ENCODE results near the gene GLI3.

GLI3 gene

DNA sequence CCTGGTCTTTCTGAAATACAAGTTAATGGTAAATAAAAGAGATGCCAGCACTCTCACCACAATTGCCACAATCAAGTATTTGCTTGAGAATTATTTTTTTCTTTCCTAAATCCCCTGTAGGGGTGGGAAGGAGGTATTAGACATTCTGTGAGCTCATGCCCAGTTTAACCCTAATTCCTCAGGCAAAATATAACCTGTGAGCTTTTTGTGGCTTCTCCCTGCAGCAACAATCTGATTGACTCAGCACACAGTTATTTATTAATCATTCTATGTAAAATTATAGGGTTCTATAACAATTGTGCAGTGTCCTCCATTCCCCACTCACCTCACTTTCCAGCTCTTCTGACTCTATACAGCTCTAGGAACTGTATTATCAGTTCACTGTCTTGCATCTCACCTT, 66.3 kb downstream of the GLI3 start:
- peak; percentile 80 for DNase-seq (ENCODE audit: low read depth)
- H3K4me3 ChIP-seq (ENCODE audit: low read length) = no peak overlapping the region
- TF ChIP-seq, protein P1, sequence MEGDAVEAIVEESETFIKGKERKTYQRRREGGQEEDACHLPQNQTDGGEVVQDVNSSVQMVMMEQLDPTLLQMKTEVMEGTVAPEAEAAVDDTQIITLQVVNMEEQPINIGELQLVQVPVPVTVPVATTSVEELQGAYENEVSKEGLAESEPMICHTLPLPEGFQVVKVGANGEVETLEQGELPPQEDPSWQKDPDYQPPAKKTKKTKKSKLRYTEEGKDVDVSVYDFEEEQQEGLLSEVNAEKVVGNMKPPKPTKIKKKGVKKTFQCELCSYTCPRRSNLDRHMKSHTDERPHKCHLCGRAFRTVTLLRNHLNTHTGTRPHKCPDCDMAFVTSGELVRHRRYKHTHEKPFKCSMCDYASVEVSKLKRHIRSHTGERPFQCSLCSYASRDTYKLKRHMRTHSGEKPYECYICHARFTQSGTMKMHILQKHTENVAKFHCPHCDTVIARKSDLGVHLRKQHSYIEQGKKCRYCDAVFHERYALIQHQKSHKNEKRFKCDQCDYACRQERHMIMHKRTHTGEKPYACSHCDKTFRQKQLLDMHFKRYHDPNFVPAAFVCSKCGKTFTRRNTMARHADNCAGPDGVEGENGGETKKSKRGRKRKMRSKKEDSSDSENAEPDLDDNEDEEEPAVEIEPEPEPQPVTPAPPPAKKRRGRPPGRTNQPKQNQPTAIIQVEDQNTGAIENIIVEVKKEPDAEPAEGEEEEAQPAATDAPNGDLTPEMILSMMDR (IDR thresholded peaks at IDR 0.05; ENCODE audit: insufficient read depth, low read depth, low read length, missing control alignments) = no peak

DNA sequence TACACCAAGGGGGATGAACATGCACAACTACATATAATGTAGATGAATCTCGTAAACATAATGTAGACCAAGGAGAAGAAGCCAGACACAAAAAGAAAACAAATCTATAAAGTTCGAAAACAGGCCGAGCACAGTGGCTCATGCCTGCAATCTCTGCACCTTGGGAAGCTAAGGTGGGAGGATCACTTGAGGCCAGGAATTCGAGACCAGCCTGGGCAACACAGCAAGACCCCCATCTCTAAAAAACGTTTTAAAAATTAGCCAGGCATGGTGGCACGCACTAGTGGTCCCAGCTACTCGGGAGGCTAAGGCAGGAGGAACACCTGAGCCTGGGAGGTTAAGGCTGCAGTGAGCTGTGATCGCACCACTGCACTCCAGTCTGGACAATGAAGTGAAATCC, 68.5 kb downstream of the GLI3 start:
- no peak overlapping the region for H3K4me3 ChIP-seq (ENCODE audit: low read length)
- TF ChIP-seq, protein P1 (IDR thresholded peaks at IDR 0.05; ENCODE audit: insufficient read depth, low read depth, low read length, missing control alignments) = no peak
- DNase-seq (ENCODE audit: low read depth) = no peak

DNA sequence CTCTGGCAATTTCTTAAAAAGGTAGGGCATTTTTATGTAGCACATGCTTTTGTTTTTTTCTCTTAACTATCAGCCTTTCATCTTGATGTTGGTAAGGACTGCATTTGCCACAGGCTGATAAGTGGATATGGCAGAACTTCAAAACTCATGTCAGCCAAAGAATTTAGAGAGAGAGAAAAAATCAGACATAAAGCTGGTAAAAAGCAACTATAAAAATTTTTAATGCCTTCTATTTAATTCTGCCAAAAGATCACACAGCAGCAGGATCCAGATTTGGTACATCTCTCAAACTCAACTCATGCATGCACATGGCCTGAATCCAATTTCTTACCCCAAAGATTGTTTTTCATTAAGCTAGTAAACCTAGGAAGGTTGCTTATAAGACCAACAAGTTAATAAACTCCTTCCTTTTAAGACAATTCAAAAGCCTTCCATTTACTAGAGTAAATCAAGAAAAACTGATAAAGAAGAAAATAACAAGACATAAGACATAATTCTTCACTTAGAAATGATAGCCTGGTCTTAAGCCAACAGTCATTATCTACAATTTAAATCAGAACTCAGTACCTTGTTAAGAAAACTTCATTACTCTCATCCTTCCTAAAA, 69.3 kb downstream of the GLI3 start:
- H3K4me3 ChIP-seq (ENCODE audit: low read length) = no peak overlapping the region
- TF ChIP-seq, protein P1 (IDR thresholded peaks at IDR 0.05; ENCODE audit: insufficient read depth, low read depth, low read length, missing control alignments) = no peak
- no peak for DNase-seq (ENCODE audit: low read depth)

DNA sequence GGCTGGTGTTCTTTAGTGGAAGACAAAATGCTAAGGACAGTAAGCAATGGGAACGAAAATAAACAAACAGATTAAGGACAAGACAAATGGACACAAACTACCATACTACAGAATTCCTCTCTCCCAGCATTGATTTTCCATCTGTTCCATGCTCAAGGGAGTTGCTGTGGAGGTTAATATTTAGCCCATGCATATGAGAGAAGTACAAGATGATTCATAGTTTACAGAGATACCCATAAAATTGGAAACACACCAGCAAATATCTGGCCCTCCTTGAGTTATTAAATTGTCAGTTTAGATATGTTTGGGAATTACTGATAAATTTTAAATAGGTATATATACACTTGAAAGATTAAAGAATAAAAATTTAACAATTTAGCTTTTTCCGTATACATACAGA, 69.8 kb downstream of the GLI3 start:
- TF ChIP-seq, protein P1 (IDR thresholded peaks at IDR 0.05; ENCODE audit: insufficient read depth, low read depth, low read length, missing control alignments) = no peak
- DNase-seq (ENCODE audit: low read depth) = no peak
- no peak overlapping the region for H3K4me3 ChIP-seq (ENCODE audit: low read length)

DNA sequence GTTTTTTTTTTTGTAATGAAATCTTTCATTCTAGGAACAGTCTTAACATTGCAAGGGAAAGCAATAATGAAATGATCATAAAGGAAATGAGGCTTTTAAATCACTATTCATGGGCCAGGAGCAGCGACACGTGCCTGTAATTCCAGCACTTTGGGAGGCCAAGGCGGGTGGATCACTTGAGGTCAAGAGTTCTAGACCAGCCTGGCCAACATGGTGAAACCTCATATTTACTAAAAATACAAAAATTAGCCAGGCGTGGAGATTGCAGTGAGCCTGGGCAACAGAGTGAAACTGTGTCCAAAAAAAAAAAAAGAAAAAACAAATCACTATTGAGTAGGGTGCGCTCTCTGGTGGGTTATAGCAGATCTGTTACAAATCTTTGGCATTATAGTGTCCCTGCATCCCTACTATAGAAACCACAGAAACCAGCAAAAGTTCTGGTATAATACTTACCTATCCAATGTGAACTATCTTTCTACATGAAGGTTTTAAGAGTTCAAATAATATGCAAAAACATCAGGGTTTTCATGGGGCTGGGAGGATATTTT, 72.1 kb downstream of the GLI3 start:
- no peak overlapping the region for H3K4me3 ChIP-seq (ENCODE audit: low read length)
- TF ChIP-seq, protein P1 (IDR thresholded peaks at IDR 0.05; ENCODE audit: insufficient read depth, low read depth, low read length, missing control alignments) = no peak
- no peak for DNase-seq (ENCODE audit: low read depth)

DNA sequence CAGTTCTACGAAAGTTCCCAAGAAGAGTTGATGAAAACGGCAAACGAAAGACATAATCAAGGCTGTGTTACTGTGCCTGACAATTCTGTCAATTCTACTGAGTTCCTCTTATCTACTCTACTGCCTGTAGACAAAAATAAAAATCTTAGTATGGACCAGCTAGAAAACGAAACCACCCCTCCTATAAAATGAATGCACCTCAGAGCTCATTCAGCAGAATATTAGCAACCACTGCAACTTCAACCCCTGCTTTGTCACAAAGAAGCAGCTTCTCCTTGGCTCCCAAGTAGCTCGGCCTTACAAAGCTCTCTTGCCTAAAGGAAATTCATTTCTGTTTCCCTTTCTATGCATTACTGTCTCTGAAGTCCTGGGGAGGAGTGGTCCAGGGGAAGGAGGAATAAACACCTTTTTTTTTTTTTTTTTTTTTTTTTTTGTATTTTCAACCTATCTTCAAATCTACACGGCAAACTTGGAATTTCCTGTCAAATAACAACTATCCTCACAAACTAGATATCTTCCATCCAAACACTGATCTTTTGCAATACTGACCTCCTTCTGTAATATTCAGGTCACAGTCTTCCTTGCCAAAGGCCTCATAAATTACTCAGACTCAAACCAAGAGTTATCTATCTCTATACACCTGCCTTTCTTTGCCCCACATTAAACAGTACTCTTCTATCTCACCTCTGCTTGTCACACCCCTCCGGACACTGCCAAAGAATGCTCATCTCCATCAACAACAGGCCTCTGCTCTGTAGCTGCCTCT, 74.3 kb downstream of the GLI3 start:
- no peak overlapping the region for H3K4me3 ChIP-seq (ENCODE audit: low read length)
- no peak for DNase-seq (ENCODE audit: low read depth)
- TF ChIP-seq, protein P1 (IDR thresholded peaks at IDR 0.05; ENCODE audit: insufficient read depth, low read depth, low read length, missing control alignments) = no peak
